Uterus (tissue), 2 donors: ENCODE measurements around the gene USP40.

ENCODE experiments used
- POLR2A ChIP-seq, 2 donors: fragments of 450-650 bp; IDR thresholded peaks; one replicate each; pipeline ENCODE4 v1.6.1; 2016; ENCODE audit warnings: antibody characterized with exemption in 2 of 2, mild to moderate bottlenecking in 1 of 2, moderate library complexity in 1 of 2
- TF ChIP-seq, protein P1 (sequence below), 4 experiments: fragments of 200-600 bp in 2 of 4; fragments of 450-650 bp in 2 of 4; sonication (generic) in 2 of 4; IDR thresholded peaks; one replicate each; pipeline ENCODE4 v1.5.1; 2016 to 2019; ENCODE audit warnings: antibody characterized with exemption in 4 of 4, mild to moderate bottlenecking in 2 of 4, moderate library complexity in 1 of 4

DNA sequence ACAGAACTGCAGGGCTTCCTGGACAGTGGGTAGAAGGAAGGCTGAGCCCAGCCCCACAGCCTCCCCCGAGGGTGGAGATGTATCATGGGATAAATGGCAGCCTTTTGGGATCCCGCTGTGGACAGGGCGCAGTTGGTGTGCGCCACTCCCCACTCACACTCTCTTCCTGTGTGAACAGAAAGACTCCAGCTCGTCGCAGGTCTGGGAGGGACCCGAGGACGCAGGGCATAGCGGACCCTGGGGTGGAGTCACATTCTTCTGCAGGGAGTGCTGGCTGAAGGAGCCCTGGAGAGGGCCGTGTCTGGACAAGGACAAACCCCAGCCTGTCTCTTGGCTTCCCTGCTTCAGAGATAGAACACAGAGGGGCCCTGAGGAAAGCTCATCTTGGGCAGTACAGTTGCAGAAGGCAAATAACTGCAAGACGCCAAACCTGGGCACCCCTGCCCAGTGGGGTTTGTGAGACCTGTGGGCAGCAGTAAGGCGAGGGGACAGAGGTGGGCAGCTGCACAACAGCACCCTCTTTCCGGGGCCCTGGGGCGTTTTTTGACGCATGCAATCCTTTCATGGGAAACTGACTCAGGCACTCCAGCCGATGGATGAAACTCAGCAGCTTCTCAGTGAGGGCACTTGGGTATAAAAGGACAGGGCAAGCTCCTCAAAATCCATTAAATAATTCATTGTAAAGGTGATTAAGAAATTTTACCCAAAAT is 101.9 kb downstream of the USP40 start:
- TF ChIP-seq, protein P1, sequence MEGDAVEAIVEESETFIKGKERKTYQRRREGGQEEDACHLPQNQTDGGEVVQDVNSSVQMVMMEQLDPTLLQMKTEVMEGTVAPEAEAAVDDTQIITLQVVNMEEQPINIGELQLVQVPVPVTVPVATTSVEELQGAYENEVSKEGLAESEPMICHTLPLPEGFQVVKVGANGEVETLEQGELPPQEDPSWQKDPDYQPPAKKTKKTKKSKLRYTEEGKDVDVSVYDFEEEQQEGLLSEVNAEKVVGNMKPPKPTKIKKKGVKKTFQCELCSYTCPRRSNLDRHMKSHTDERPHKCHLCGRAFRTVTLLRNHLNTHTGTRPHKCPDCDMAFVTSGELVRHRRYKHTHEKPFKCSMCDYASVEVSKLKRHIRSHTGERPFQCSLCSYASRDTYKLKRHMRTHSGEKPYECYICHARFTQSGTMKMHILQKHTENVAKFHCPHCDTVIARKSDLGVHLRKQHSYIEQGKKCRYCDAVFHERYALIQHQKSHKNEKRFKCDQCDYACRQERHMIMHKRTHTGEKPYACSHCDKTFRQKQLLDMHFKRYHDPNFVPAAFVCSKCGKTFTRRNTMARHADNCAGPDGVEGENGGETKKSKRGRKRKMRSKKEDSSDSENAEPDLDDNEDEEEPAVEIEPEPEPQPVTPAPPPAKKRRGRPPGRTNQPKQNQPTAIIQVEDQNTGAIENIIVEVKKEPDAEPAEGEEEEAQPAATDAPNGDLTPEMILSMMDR (IDR thresholded peaks at IDR 0.05) = no peak
- TF ChIP-seq POLR2A (IDR thresholded peaks at IDR 0.05) = no peak
